Memory B cell (primary cell): ENCODE data around the gene ENDOV.

Experiments used
- ATAC-seq: fragments of 150-1000 bp; cut with Tn5 transposase; 2 replicates; pipeline ENCODE4 v1.10.0; 2021; ENCODE audit warnings: low read depth, mild to moderate bottlenecking, moderate library complexity
- DNase-seq, 2 donors: peaks; one replicate each; pipeline ENCODE4 v3.0.0; 2022; ENCODE audit warnings: low spot score in 2 of 2
- H3K27ac Mint-ChIP-seq: one replicate; pipeline ENCODE4 v1.8.0; 2022; ENCODE audit warnings: mild to moderate bottlenecking, moderate library complexity, mixed read lengths
- H3K27me3 Mint-ChIP-seq: one replicate; pipeline ENCODE4 v1.8.0; 2022; ENCODE audit warnings: mixed read lengths
- H3K36me3 Mint-ChIP-seq: one replicate; pipeline ENCODE4 v1.8.0; 2022; ENCODE audit warnings: mild to moderate bottlenecking, mixed read lengths
- H3K4me1 Mint-ChIP-seq: one replicate; pipeline ENCODE4 v1.8.0; 2022; ENCODE audit warnings: mixed read lengths
- H3K4me3 Mint-ChIP-seq: one replicate; pipeline ENCODE4 v1.8.0; 2022; ENCODE audit warnings: mild to moderate bottlenecking, moderate library complexity, mixed read lengths
- H3K9me3 Mint-ChIP-seq: one replicate; pipeline ENCODE4 v1.8.0; 2022; ENCODE audit warnings: mixed read lengths

Gene ENDOV

GRCh38 chr17:80414803-80415625 lies at the start of gene ENDOV:
ENDOV (plus strand) TSS chr17:80415167; CDS start chr17:80415195, 28 bp downstream.
- Mint-ChIP-seq H3K27ac (peak within 1 kb of the TSS; percentile 72), H3K9me3 (no peaks in the 10 kb centered on the region), H3K4me1 (peaks cover 18% of the 10 kb centered on the region), H3K27me3 (peaks cover 2% of the 10 kb centered on the region), H3K36me3 (peaks cover 11% of the 10 kb centered on the region), H3K4me3 (peak within 1 kb of the TSS; percentile 93)
- ATAC-seq: peak; percentile 95
- DNase-seq: peak; percentile 90

DNA sequence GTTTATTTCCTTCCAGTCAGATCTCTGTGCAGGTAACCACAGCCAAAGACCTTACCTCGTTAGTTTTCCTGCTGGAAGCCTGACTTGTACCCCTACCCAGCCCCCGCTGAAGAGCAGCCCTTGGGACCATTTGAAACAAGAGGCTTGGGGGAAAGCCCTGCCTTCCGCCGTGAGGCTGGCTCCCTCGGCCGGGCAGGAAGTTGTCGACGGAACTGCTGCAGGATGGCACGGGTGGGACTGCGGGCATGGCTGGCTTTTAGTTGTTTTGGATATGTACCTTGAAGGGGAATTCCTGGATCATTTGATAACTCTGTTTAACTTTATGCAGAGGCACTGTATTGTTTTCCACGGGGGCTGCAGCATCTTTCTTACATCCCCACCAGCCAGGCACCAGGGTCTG lies 49.0 kb upstream of the ENDOV start:
- Mint-ChIP-seq H3K36me3 (peaks cover 31% of the 10 kb centered on the region), H3K9me3 (no peaks in the 10 kb centered on the region), H3K27ac (no peak overlapping the region), H3K4me1 (no peaks in the 10 kb centered on the region), H3K27me3 (no peaks in the 10 kb centered on the region), H3K4me3 (no peak overlapping the region)
- DNase-seq (no peak), ATAC-seq (no peak)

- no peak for ATAC-seq
- H3K27me3 Mint-ChIP-seq: no peaks in the 10 kb centered on the region
- no peaks in the 10 kb centered on the region for H3K4me1 Mint-ChIP-seq
- no peak overlapping the region for H3K27ac Mint-ChIP-seq
- no peaks in the 10 kb centered on the region for H3K9me3 Mint-ChIP-seq
- peaks cover 21% of the 10 kb centered on the region for H3K36me3 Mint-ChIP-seq
- DNase-seq: no peak
- no peak overlapping the region for H3K4me3 Mint-ChIP-seq
Measured at GRCh38 chr17:80367503-80367902, 47.5 kb upstream of the ENDOV start.

DNA sequence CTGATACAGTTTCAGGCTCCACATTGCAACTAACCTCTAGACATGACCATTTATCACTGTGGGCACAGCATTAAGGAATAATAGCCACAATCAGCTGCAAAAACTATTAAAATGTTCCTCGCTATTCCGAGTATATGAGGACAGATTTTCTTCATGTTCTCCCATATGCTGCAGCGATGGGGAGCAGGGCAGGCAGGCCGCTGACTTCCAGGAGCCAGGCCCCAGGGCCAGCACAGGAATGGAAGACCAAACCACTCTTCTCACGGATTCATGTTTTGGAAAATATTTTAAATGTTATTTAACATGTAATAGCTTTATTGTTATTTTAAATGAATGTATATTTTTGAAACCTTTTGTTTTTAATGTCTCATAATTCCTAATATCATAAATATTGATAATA lies 43.8 kb upstream of the ENDOV start:
- Mint-ChIP-seq H3K36me3 (peaks cover 27% of the 10 kb centered on the region), H3K4me1 (no peaks in the 10 kb centered on the region), H3K9me3 (no peaks in the 10 kb centered on the region), H3K27ac (no peak overlapping the region), H3K27me3 (no peaks in the 10 kb centered on the region), H3K4me3 (no peak overlapping the region)
- ATAC-seq (no peak), DNase-seq (no peak)

DNA sequence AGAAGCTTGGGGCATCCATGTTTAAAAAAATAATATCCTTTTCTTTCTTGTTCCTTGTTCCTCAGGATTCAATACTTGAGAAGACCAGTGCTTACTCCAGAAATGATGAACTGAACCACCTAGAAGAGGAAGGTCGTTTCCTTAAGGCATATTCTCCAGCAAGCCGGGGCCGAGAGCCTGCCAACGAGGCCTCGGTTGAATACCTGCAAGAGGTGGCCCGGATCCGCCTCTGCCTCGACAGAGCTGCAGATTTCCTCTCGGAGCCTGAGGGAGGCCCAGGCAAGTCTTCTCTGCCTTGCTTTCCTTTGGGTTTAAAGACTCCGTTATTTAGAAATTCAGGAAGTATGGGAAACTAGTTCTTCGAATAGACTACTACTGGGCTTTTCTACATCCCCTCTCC lies 42.5 kb upstream of the ENDOV start:
- Mint-ChIP-seq H3K36me3 (peaks cover 27% of the 10 kb centered on the region), H3K4me1 (no peaks in the 10 kb centered on the region), H3K4me3 (no peak overlapping the region), H3K9me3 (no peaks in the 10 kb centered on the region), H3K27me3 (no peaks in the 10 kb centered on the region), H3K27ac (no peak overlapping the region)
- no peak for ATAC-seq
- DNase-seq: no peak

- H3K9me3 Mint-ChIP-seq: no peaks in the 10 kb centered on the region
- H3K4me1 Mint-ChIP-seq: no peaks in the 10 kb centered on the region
- no peaks in the 10 kb centered on the region for H3K27me3 Mint-ChIP-seq
- no peak overlapping the region for H3K27ac Mint-ChIP-seq
- DNase-seq (no peak), ATAC-seq (no peak)
- H3K4me3 Mint-ChIP-seq: no peak overlapping the region
- peaks cover 26% of the 10 kb centered on the region for H3K36me3 Mint-ChIP-seq
Measured at GRCh38 chr17:80372922-80373570, 41.9 kb upstream of the ENDOV start.

DNA sequence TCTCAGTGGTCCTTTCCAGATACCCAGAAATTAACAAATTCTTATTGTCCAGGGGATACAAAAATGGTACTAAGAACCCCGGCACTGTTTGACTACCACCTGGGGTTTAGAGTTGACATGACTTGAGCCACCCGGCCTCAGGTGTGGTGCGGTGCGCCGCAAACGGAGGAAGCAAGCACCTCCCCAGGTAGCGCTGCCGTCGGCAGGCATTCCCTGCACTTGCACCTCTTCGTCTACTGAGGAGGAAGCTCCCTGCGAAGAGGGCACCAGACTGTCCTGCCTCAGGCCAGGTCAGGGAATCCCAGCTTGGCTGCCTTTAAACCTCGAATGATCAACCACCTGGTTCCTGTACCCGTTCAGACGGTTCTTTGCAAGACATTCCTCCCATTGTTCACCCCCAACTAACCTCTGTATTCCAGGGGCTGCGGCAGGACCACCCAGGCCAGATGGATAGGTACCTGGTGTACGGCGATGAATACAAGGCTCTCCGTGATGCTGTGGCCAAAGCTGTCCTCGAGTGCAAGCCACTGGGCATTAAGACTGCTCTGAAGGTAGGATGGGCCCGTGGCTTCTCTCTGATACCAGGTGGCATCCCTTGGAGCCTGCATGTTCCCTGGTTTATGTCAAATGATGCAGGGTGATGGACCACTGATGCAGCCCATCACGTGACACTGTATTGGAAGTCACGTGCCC lies 40.8 kb upstream of the ENDOV start:
- ATAC-seq (no peak), DNase-seq (no peak)
- Mint-ChIP-seq H3K4me1 (no peaks in the 10 kb centered on the region), H3K27me3 (no peaks in the 10 kb centered on the region), H3K27ac (no peak overlapping the region), H3K36me3 (peaks cover 26% of the 10 kb centered on the region), H3K9me3 (no peaks in the 10 kb centered on the region), H3K4me3 (no peak overlapping the region)

DNA sequence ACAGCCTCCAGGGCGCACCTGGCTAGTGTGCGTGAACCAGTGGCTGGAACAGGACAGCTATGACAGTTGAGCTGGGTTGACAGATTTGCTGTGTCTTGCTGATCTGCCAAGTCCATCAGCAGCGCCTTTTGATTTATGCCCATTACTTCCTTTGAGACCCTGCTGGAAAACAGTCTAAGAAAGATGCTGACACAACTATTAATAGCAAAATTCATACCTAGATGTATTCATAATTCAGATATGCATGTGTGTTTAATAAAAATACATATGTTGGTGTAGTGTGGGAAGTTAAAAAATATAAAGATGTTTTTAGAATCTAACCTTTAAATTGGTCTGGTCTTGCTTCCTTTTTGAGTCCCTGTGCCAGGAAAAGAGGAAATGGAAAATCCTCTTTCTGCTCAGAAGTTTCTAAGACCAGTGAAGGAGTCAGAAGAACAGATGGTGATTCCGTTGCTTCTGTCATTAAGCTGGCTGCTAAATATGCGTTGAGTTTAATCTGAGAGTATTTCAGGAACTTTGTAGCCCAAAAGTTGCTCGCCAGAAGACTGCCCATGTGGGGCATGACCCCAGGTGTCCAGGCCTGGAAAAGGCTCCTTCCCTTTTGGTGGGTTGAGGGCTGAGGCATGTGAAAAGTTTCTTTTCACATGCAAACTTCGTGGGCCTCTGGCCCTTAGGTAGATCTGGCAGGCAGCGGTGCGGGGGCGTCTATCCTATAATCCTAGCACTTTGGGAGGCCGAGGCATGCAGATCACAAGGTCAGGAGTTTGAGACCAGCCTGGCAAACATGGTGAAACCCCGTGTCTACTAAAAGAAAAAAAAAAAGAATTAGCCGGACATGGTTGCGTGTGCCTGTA lies 40.0 kb upstream of the ENDOV start:
- H3K36me3 Mint-ChIP-seq: peaks cover 23% of the 10 kb centered on the region
- H3K4me1 Mint-ChIP-seq: no peaks in the 10 kb centered on the region
- no peak for DNase-seq
- no peaks in the 10 kb centered on the region for H3K27me3 Mint-ChIP-seq
- no peak for ATAC-seq
- no peaks in the 10 kb centered on the region for H3K9me3 Mint-ChIP-seq
- H3K4me3 Mint-ChIP-seq: no peak overlapping the region
- H3K27ac Mint-ChIP-seq: no peak overlapping the region

GRCh38 chr17:80376531-80376930 lies 38.4 kb upstream of the ENDOV start:
- Mint-ChIP-seq H3K4me3 (no peak overlapping the region), H3K9me3 (no peaks in the 10 kb centered on the region), H3K36me3 (peaks cover 29% of the 10 kb centered on the region), H3K4me1 (no peaks in the 10 kb centered on the region), H3K27ac (no peak overlapping the region), H3K27me3 (no peaks in the 10 kb centered on the region)
- ATAC-seq: no peak
- DNase-seq: no peak

DNA sequence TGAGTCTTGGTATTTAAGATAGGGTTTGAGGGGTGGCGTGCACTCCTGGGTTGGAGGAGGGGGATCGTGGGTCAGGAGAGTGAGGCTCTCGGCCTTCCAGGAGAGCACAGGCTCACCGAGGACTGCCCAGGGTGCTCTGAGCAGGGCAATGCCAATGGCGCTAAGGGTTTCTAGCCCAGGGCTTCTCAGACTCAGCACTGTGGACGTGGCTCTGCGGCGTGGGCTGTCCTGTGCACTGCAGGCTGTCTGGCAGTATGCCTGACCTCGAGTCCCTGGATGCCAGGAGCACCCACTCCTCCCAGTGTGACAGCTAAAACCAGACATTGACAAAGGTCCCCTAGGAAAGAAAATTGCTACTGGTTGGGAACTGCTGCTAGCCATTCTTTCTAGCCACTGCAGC lies 37.2 kb upstream of the ENDOV start:
- Mint-ChIP-seq H3K36me3 (peaks cover 33% of the 10 kb centered on the region), H3K27ac (no peak overlapping the region), H3K4me3 (no peak overlapping the region), H3K9me3 (no peaks in the 10 kb centered on the region), H3K4me1 (no peaks in the 10 kb centered on the region), H3K27me3 (no peaks in the 10 kb centered on the region)
- ATAC-seq (no peak), DNase-seq (no peak)

DNA sequence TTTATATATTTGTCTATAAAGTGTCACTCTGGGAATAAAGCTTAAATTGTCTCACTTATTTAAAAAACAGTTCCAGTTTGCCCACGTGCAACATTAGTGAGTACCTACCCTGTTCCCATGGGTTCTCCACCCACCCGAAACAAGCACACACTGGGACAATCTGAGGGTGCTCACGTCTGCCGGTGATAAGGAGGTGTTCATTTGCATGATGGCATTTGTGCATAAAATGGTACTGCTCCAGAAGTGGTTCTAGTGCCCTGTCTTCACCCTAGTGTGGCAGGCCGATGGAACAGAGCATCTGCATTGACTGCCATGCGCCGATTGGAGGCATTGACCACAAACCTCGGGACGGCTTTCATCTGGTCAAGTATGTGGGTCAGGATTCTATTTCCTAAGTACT lies 35.6 kb upstream of the ENDOV start:
- H3K27ac Mint-ChIP-seq: no peak overlapping the region
- no peak for DNase-seq
- H3K27me3 Mint-ChIP-seq: no peaks in the 10 kb centered on the region
- H3K4me1 Mint-ChIP-seq: no peaks in the 10 kb centered on the region
- no peak for ATAC-seq
- no peak overlapping the region for H3K4me3 Mint-ChIP-seq
- peaks cover 38% of the 10 kb centered on the region for H3K36me3 Mint-ChIP-seq
- H3K9me3 Mint-ChIP-seq: no peaks in the 10 kb centered on the region

GRCh38 chr17:80380068-80380467 lies 34.9 kb upstream of the ENDOV start:
- Mint-ChIP-seq H3K27me3 (no peaks in the 10 kb centered on the region), H3K36me3 (peaks cover 36% of the 10 kb centered on the region), H3K27ac (no peak overlapping the region), H3K4me3 (no peak overlapping the region), H3K9me3 (no peaks in the 10 kb centered on the region), H3K4me1 (no peaks in the 10 kb centered on the region)
- no peak for DNase-seq
- ATAC-seq: no peak

- H3K27ac Mint-ChIP-seq: no peak overlapping the region
- peaks cover 39% of the 10 kb centered on the region for H3K36me3 Mint-ChIP-seq
- no peak overlapping the region for H3K4me3 Mint-ChIP-seq
- H3K4me1 Mint-ChIP-seq: no peaks in the 10 kb centered on the region
- ATAC-seq (no peak), DNase-seq (no peak)
- no peaks in the 10 kb centered on the region for H3K27me3 Mint-ChIP-seq
- H3K9me3 Mint-ChIP-seq: no peaks in the 10 kb centered on the region
Measured at GRCh38 chr17:80380555-80381002, 34.4 kb upstream of the ENDOV start.
